Measurements from ENCODE around the gene ST6GALNAC6.

GRCh38 chr9:127846443-127847177, 52.8 kb downstream of the ST6GALNAC6 start:
- TF ChIP-seq USF2 (IDR thresholded peaks at IDR 0.05) (no peak), CTCF (IDR thresholded peaks at IDR 0.05) (no peak), EP300 (IDR thresholded peaks at IDR 0.05) (no peak), POLR2A (IDR thresholded peaks at IDR 0.05; ENCODE audit: low read length) (no peak), MAX (IDR thresholded peaks at IDR 0.05) (no peak), SMC3 (IDR thresholded peaks at IDR 0.05) (no peak), HDAC2 (IDR thresholded peaks at IDR 0.05) (no peak), RAD21 (conservative IDR thresholded peaks at IDR 0.05 in 1 of 2, IDR thresholded peaks at IDR 0.05 in 1 of 2) (no peak), REST (IDR thresholded peaks at IDR 0.05) (no peak), RFX5 (IDR thresholded peaks at IDR 0.05) (no peak), CEBPB (IDR thresholded peaks at IDR 0.05) (no peak)
